OCI-LY3 (cell line): ENCODE data around the gene PPP2R2D.

Experiments
- CTCF ChIP-seq: fragments of 200-600, 300-600 bp; sonication (generic); IDR thresholded peaks from 2 replicates; pipeline ENCODE4 v1.5.1; 2014; ENCODE audit warnings: antibody characterized with exemption, low read length, low read depth
- EZH2phosphoT487 ChIP-seq: fragments of 200-600 bp; shearing (Covaris generic); IDR thresholded peaks from 2 replicates; pipeline ENCODE4 v1.6.1; 2018; ENCODE audit warnings: antibody characterized with exemption, mixed run types, low read depth

- TF ChIP-seq CTCF: no peak
- no peak for TF ChIP-seq EZH2phosphoT487
Observed at GRCh38 chr10:131862548-131862947, 38.3 kb upstream of the PPP2R2D start.
